HepG2 (cell line): ENCODE measurements around the gene CABLES1. TPM values are rescaled to one million over a fixed set of nuclear protein-coding genes. Genes with fewer than 3 reads are reported as not detected.

Experiments used
- ATAC-seq: fragments of 200-7000 bp; cut with Tn5 transposase; 3 replicates; pipeline ENCODE4 v1.9.1; 2020; ENCODE audit warnings: mild to moderate bottlenecking, moderate library complexity
- BruUV-seq: library from RNA; stranded (reverse); fragments of 400-500 nt; replicated peaks from 2 replicates; lab custom pipeline; 2021; lab: Mats Ljungman, UMichigan
- CTCF ChIA-PET: fragments of 300-600 bp; formaldehyde crosslinking; extraction: SDS; loops from one replicate; lab custom pipeline; 2021; ENCODE audit warnings: low total read pairs, inconsistent platforms, low intra/inter-chr PET ratio; lab: Yijun Ruan, JAX
- POLR2A ChIA-PET: fragments of 350-600 bp; sonication (Branson Sonifier 250); formaldehyde crosslinking; loops from one replicate; lab custom pipeline; 2020; ENCODE audit warnings: antibody characterized with exemption, inconsistent platforms; lab: Yijun Ruan, JAX
- DNase-seq: peaks from one replicate; pipeline ENCODE4 v3.0.0-alpha.2; 2015; ENCODE audit warnings: low spot score
- FAIRE-seq: peaks from 3 replicates; lab custom pipeline; 2011; peaks lifted over from hg19 to GRCh38; lab: Jason Lieb, UNC
- H2AFZ ChIP-seq: one replicate; pipeline ENCODE4 v1.6.1; 2011; ENCODE audit warnings: low read length, inconsistent platforms
- H3K27ac ChIP-seq: fragments of 300-600 bp; 3 replicates; pipeline ENCODE4 v1.8.0; 2011; ENCODE audit warnings: mixed run types, mild to moderate bottlenecking, mixed read lengths, low read length, inconsistent platforms; ENCODE audit not compliant: insufficient read depth; ENCODE audit errors: extremely low read length
- H3K27me3 ChIP-seq, 2 experiments: fragments of 200-600 bp in 1 of 2; 2 replicates in 1 of 2; 3 replicates in 1 of 2; pipeline versions ENCODE4 v1.6.0 to v1.8.0; 2011; ENCODE audit warnings: low read length in 2 of 2, mild to moderate bottlenecking in 2 of 2, moderate library complexity in 2 of 2, inconsistent platforms in 1 of 2; ENCODE audit not compliant: insufficient read depth in 2 of 2, control insufficient read depth in 1 of 2
- H3K36me3 ChIP-seq, 2 experiments: fragments of 200-600 bp in 1 of 2; replicated peaks in 1 of 2; 2 replicates in 1 of 2; 3 replicates in 1 of 2; pipeline versions ENCODE4 v1.5.1 to v1.8.0; 2011; ENCODE audit warnings: low read length in 2 of 2, inconsistent platforms in 1 of 2; ENCODE audit not compliant: insufficient read depth in 2 of 2, control insufficient read depth in 1 of 2
- H3K4me1 ChIP-seq: 2 replicates; pipeline ENCODE4 v1.5.1; 2012; ENCODE audit warnings: low read length, inconsistent platforms; ENCODE audit not compliant: insufficient read depth
- H3K4me2 ChIP-seq: 2 replicates; pipeline ENCODE4 v1.6.0; 2011; ENCODE audit warnings: low read depth, low read length, inconsistent platforms
- H3K4me3 ChIP-seq, 3 experiments: fragments of 200-600 bp in 1 of 3; sonication (generic), shearing (Covaris generic) in 1 of 3; replicated peaks in 1 of 3; 2 replicates each; pipeline ENCODE4 v1.5.1; 2011 to 2016; ENCODE audit warnings: low read length in 3 of 3, inconsistent platforms in 2 of 3, low read depth in 2 of 3, mild to moderate bottlenecking in 2 of 3, control low read depth in 1 of 3, mixed read lengths in 1 of 3; ENCODE audit not compliant: insufficient read depth in 1 of 3
- H3K79me2 ChIP-seq: one replicate; pipeline ENCODE4 v1.6.1; 2011; ENCODE audit warnings: low read length, inconsistent platforms; ENCODE audit not compliant: insufficient read depth
- H3K9ac ChIP-seq: 2 replicates; pipeline ENCODE4 v1.6.0; 2011; ENCODE audit warnings: mild to moderate bottlenecking, low read depth, low read length, inconsistent platforms; ENCODE audit not compliant: insufficient read depth
- H3K9me3 ChIP-seq: 2 replicates; pipeline ENCODE4 v1.5.1; 2012; ENCODE audit warnings: mild to moderate bottlenecking, low read length
- H4K20me1 ChIP-seq: 2 replicates; pipeline ENCODE4 v1.6.0; 2011; ENCODE audit warnings: inconsistent platforms, mild to moderate bottlenecking, low read length, moderate library complexity; ENCODE audit not compliant: insufficient read depth
- CBFB ChIP-seq: sonication (generic); formaldehyde crosslinking; IDR thresholded peaks from 2 replicates; pipeline ENCODE4 v1.4.0; 2020; ENCODE audit warnings: missing genetic modification reagents
- EEA1 ChIP-seq: sonication (generic); formaldehyde crosslinking; IDR thresholded peaks from 2 replicates; pipeline ENCODE4 v1.5.1; 2020; ENCODE audit warnings: mild to moderate bottlenecking, missing genetic modification reagents, borderline replicate concordance
- MAFG ChIP-seq: sonication (generic); formaldehyde crosslinking; IDR thresholded peaks from 2 replicates; pipeline ENCODE4 v1.5.1; 2020; ENCODE audit warnings: mild to moderate bottlenecking, missing genetic modification reagents
- MTF2 ChIP-seq: sonication (generic); formaldehyde crosslinking; IDR thresholded peaks from 2 replicates; pipeline ENCODE4 v1.5.0; 2020; ENCODE audit warnings: missing genetic modification reagents, borderline replicate concordance
- ONECUT2 ChIP-seq: sonication (generic); formaldehyde crosslinking; IDR thresholded peaks from 2 replicates; pipeline ENCODE4 v1.4.0; 2020; ENCODE audit warnings: missing genetic modification reagents
- POLR2AphosphoS5 ChIP-seq: IDR thresholded peaks from 2 replicates; pipeline ENCODE4 v1.6.1; 2012; ENCODE audit warnings: low read depth, low read length
- RXRB ChIP-seq: IDR thresholded peaks from 2 replicates; pipeline ENCODE4 v1.6.1; 2016; ENCODE audit warnings: borderline replicate concordance, missing genetic modification reagents, missing compliant biosample characterization
- SIN3B ChIP-seq: fragments of 150-350 bp; IDR thresholded peaks from 2 replicates; pipeline ENCODE4 v1.6.1; 2014; ENCODE audit warnings: low read length
- SNAPC2 ChIP-seq: sonication (generic); formaldehyde crosslinking; IDR thresholded peaks from 2 replicates; pipeline ENCODE4 v1.8.1; 2022; ENCODE audit warnings: mild to moderate bottlenecking, missing genetic modification reagents
- TCF7 ChIP-seq: sonication (generic); IDR thresholded peaks from 2 replicates; pipeline ENCODE4 v1.6.1; 2016; ENCODE audit warnings: antibody characterized with exemption, low read depth
- ZNF441 ChIP-seq: sonication (generic); formaldehyde crosslinking; IDR thresholded peaks from 2 replicates; pipeline ENCODE4 v1.7.0; 2021; ENCODE audit warnings: missing genetic modification reagents, borderline replicate concordance
- ZNF550 ChIP-seq: sonication (generic); formaldehyde crosslinking; IDR thresholded peaks from 2 replicates; pipeline ENCODE4 v1.4.0; 2020; ENCODE audit warnings: mild to moderate bottlenecking, missing genetic modification reagents, borderline replicate concordance
- ZNF615 ChIP-seq: sonication (generic); formaldehyde crosslinking; IDR thresholded peaks from 2 replicates; pipeline ENCODE4 v1.5.0; 2020; ENCODE audit warnings: mild to moderate bottlenecking, missing genetic modification reagents, borderline replicate concordance
- ZNF891 ChIP-seq: sonication (generic); formaldehyde crosslinking; IDR thresholded peaks from 2 replicates; pipeline ENCODE4 v1.5.0; 2020; ENCODE audit warnings: mild to moderate bottlenecking, missing genetic modification reagents
- ZSCAN25 ChIP-seq: sonication (generic); formaldehyde crosslinking; IDR thresholded peaks from 2 replicates; pipeline ENCODE4 v1.8.0; 2022; ENCODE audit warnings: mild to moderate bottlenecking, missing genetic modification reagents
- WGBS: methylation state at CpG from one replicate; pipeline ENCODE4 v1.1.6; 2017; ENCODE audit warnings: low lambda C conversion rate; 5-methylcytosine and 5-hydroxymethylcytosine counted together
- in situ Hi-C: cut with HindIII; loops from 2 replicates; pipeline ENCODE4 v1.10.0; 2017; ENCODE audit warnings: low pct_unique_long_range_greater_than_20kb; ENCODE audit not compliant: extremely low pct_ligation_motif_present
- intact Hi-C: fragments of 100-400 bp; cut with micrococcal nuclease; formaldehyde crosslinking; loops from one replicate; pipeline ENCODE4 v1.10.0; 2022; ENCODE audit not compliant: unreplicated experiment
- polyA plus RNA-seq, 8 experiments: library from polyadenylated mRNA; depleted of rRNA in 3 of 8; stranded (reverse) in 7 of 8; unstranded in 1 of 8; fragments of >200 nt; fragmentation: Illumina TruSeq in 4 of 8; extraction: Trizol in 4 of 8; gene quantifications; 2 replicates each; pipeline versions ENCODE4 v1.2.1 to v1.2.3, GENCODE V29; 2011 to 2016; ENCODE audit warnings: low read depth in 4 of 8, missing spikeins in 1 of 8, mixed read lengths in 1 of 8; ENCODE audit not compliant: insufficient read depth in 1 of 8
- total RNA-seq, 5 experiments: library from RNA; depleted of rRNA; stranded (reverse); fragments of >200 nt; fragmentation: Illumina TruSeq; extraction: Trizol; gene quantifications; 2 replicates each; pipeline ENCODE4 v1.2.3, GENCODE V29; 2016; ENCODE audit warnings: low read depth in 1 of 5
- TF ChIP-seq, protein P1 (sequence below): IDR thresholded peaks from 2 replicates; pipeline ENCODE4 v1.6.1; 2012; ENCODE audit warnings: low read depth, low read length, improper control_type of control experiment
- TF ChIP-seq, protein P2 (sequence below): sonication (generic); formaldehyde crosslinking; IDR thresholded peaks from 2 replicates; pipeline ENCODE4 v1.4.0; 2020; ENCODE audit warnings: missing genetic modification reagents, borderline replicate concordance

Gene CABLES1
- total and polyA plus RNA-seq, 2 of the 13 experiments (the other 11 are each of a cell fraction or from before 2014, with no cell fraction given): 14.7 to 25.8 TPM

DNA sequence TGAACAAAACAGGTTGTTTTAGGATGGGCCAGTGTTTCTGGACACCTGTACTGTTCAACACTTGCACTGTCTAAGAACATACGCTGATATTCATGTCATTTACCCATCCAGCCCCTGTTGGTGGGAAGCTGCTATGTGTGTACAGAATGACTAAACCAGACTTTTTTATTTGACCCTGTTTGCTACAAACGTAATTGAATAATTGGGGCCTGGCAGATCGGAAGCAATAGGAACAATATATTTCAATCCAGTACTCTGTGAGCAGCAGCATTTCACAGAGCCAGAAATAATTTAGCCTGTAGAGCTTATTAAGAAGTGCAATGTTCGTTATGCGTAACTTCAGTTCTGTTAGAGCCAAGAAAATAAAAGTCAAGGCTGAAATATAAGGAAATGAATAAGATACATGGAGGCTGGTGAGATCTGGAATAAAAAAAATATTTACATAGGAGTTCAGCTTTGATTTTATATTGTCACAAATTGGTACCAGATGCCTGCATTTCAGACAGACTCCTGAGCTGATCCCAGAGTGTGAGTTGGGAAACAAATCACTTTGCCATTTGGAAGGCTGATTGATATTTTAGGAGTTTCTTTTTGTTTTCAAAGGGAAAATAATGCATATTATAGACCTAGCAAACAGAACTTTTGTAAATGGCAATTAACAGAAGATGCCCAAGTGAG is 19.7 kb downstream of the CABLES1 start:
- ChIA-PET POLR2A (interaction anchor here (1.1 kb wide), 1 partner anchor 12 kb away, joined by 3 read pairs; no protein-coding TSS in a partner anchor), CTCF (no interaction called here)
- H3K79me2 ChIP-seq: peaks cover 76% of the 10 kb centered on the region

DNA sequence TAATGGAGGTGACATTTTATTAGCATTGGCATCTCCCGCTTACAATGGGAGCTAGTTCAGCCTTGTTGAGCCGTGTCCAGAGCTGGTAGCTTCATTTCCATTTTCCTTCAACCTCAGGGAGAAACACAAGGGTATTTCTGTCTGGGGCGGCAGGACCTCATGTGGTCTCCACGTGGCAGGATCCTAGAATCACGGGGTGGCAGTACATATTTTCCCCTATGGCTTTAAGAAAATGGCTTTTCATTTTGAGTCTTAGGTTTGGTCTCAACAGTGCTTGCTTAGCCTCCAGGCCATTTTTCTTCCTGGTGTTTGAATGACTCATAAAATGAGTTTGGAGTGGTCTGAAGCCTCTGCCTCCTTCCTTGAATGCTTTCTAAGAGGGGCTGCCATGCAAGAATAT is 20.3 kb downstream of the CABLES1 start:
- FAIRE-seq (no peak), DNase-seq (no peak), ATAC-seq (no peak)
- H3K36me3 ChIP-seq: peaks cover 2 to 17% of the 10 kb centered on the region in 2 experiments; a peak in 3 of 5 replicates
- in situ Hi-C loops: no loop called here
- H3K4me3 ChIP-seq: no peak overlapping the region
- H2AFZ ChIP-seq: no peak overlapping the region
- peaks cover 37% of the 10 kb centered on the region for H3K4me1 ChIP-seq
- intact Hi-C loops: no loop called here
- peaks cover 73% of the 10 kb centered on the region for H3K79me2 ChIP-seq
- BruUV-seq: no TSS peak
- no peak overlapping the region for H3K27ac ChIP-seq
- ChIA-PET POLR2A (interaction anchor here (1.1 kb wide), 1 partner anchor 13 kb away, joined by 3 read pairs; no protein-coding TSS in a partner anchor), CTCF (no interaction called here)
- no peaks in the 10 kb centered on the region for H3K27me3 ChIP-seq
- 100% methylated on average over 5 of the region's 5 CpGs for WGBS
- no peaks in the 10 kb centered on the region for H4K20me1 ChIP-seq
- H3K9ac ChIP-seq: no peak overlapping the region
- H3K4me2 ChIP-seq: no peak overlapping the region
- H3K9me3 ChIP-seq: no peaks in the 10 kb centered on the region
- TF ChIP-seq RXRB (no peak), MAFG (CRISPR knock-in tag) (no peak), ZNF891 (CRISPR knock-in tag) (no peak), CBFB (CRISPR knock-in tag) (no peak), TCF7 (no peak), ZNF550 (CRISPR knock-in tag) (no peak), ONECUT2 (CRISPR knock-in tag) (no peak), SIN3B (no peak), MTF2 (CRISPR knock-in tag) (no peak), ZNF441 (CRISPR knock-in tag) (no peak), POLR2AphosphoS5 (no peak)
- TF ChIP-seq, protein P1, sequence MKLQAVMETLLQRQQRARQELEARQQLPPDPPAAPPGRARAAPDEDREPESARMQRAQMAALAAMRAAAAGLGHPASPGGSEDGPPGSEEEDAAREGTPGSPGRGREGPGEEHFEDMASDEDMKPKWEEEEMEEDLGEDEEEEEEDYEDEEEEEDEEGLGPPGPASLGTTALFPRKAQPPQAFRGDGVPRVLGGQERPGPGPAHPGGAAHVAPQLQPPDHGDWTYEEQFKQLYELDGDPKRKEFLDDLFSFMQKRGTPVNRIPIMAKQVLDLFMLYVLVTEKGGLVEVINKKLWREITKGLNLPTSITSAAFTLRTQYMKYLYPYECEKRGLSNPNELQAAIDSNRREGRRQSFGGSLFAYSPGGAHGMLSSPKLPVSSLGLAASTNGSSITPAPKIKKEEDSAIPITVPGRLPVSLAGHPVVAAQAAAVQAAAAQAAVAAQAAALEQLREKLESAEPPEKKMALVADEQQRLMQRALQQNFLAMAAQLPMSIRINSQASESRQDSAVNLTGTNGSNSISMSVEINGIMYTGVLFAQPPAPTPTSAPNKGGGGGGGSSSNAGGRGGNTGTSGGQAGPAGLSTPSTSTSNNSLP: no peak
- TF ChIP-seq, protein P2, sequence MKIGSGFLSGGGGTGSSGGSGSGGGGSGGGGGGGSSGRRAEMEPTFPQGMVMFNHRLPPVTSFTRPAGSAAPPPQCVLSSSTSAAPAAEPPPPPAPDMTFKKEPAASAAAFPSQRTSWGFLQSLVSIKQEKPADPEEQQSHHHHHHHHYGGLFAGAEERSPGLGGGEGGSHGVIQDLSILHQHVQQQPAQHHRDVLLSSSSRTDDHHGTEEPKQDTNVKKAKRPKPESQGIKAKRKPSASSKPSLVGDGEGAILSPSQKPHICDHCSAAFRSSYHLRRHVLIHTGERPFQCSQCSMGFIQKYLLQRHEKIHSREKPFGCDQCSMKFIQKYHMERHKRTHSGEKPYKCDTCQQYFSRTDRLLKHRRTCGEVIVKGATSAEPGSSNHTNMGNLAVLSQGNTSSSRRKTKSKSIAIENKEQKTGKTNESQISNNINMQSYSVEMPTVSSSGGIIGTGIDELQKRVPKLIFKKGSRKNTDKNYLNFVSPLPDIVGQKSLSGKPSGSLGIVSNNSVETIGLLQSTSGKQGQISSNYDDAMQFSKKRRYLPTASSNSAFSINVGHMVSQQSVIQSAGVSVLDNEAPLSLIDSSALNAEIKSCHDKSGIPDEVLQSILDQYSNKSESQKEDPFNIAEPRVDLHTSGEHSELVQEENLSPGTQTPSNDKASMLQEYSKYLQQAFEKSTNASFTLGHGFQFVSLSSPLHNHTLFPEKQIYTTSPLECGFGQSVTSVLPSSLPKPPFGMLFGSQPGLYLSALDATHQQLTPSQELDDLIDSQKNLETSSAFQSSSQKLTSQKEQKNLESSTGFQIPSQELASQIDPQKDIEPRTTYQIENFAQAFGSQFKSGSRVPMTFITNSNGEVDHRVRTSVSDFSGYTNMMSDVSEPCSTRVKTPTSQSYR (CRISPR knock-in tag): no peak

More for the DNA sequence above, 19.7 kb downstream of the CABLES1 start:
- no peak for DNase-seq
- Histone ChIP-seq H3K27ac (no peak overlapping the region), H3K9me3 (no peaks in the 10 kb centered on the region), H3K36me3 (peaks cover 2 to 17% of the 10 kb centered on the region in 2 experiments; a peak in 4 of 5 replicates), H3K9ac (no peak overlapping the region), H3K27me3 (no peaks in the 10 kb centered on the region), H3K4me1 (peaks cover 37% of the 10 kb centered on the region), H3K4me3 (no peak overlapping the region), H3K4me2 (no peak overlapping the region), H2AFZ (no peak overlapping the region), H4K20me1 (no peaks in the 10 kb centered on the region)
- 96% methylated on average over 5 of the region's 5 CpGs for WGBS
- BruUV-seq: no TSS peak
- no peak for FAIRE-seq
- in situ Hi-C loops: no loop called here
- TF ChIP-seq SNAPC2 (CRISPR knock-in tag) (no peak), ZSCAN25 (CRISPR knock-in tag) (no peak), EEA1 (no peak), ZNF615 (no peak)
- no peak; the same call in 2 of the 3 replicates for ATAC-seq
- intact Hi-C loops: no loop called here
